OCI-LY7 (cell line): ENCODE results near the gene CYRIA.

Source experiments
- CTCF ChIP-seq: fragments of 200-600 bp; sonication (generic); conservative IDR thresholded peaks from 2 replicates; pipeline ENCODE4 v1.5.1; 2014; ENCODE audit warnings: mild to moderate bottlenecking, antibody characterized with exemption, low read length, moderate library complexity, mixed read lengths
- EZH2phosphoT487 ChIP-seq: fragments of 200-600 bp; sonication (generic); IDR thresholded peaks from 2 replicates; pipeline ENCODE4 v1.6.1; 2018; ENCODE audit warnings: low read depth, borderline replicate concordance, mild to moderate bottlenecking, mixed run types, antibody characterized with exemption, low read length, moderate library complexity, mixed read lengths

GRCh38 chr2:16655445-16655837 lies 10.2 kb downstream of the CYRIA start:
- TF ChIP-seq CTCF (no peak), EZH2phosphoT487 (no peak)
